GM23338 (cell line): ENCODE measurements around the gene RAB4A. TPM values are rescaled to one million over a fixed set of nuclear protein-coding genes. Genes with fewer than 3 reads are reported as not detected.

Source experiments
- ATAC-seq: fragments of 200-7000 bp; cut with Tn5 transposase; 3 replicates; pipeline ENCODE4 v1.9.1; 2020
- DNase-seq: peaks from one replicate; pipeline ENCODE4 v3.0.0-alpha.2; 2015; ENCODE audit warnings: low spot score
- H2AFZ ChIP-seq: fragments of 200-600 bp; sonication (generic); 2 replicates; pipeline ENCODE4 v1.8.0; 2016; ENCODE audit warnings: antibody characterized with exemption, mild to moderate bottlenecking, moderate library complexity
- H3F3A ChIP-seq: fragments of 200-600 bp; sonication (generic); replicated peaks from 2 replicates; pipeline ENCODE4 v1.8.0; 2017; ENCODE audit warnings: antibody characterized with exemption, mixed run types, low read depth
- H3K27ac ChIP-seq: fragments of 200-600 bp; sonication (generic); 2 replicates; pipeline ENCODE4 v1.6.1; 2016; ENCODE audit warnings: low read depth
- H3K27me3 ChIP-seq: fragments of 200-600 bp; sonication (generic); 2 replicates; pipeline ENCODE4 v1.8.0; 2016; ENCODE audit warnings: mild to moderate bottlenecking, mixed run types, moderate library complexity; ENCODE audit not compliant: insufficient read depth
- H3K36me3 ChIP-seq: fragments of 200-600 bp; sonication (generic); 2 replicates; pipeline ENCODE4 v1.8.0; 2016; ENCODE audit warnings: mild to moderate bottlenecking; ENCODE audit not compliant: insufficient read depth
- H3K4me1 ChIP-seq: fragments of 200-600 bp; sonication (generic); 2 replicates; pipeline ENCODE4 v1.8.0; 2016; ENCODE audit warnings: mild to moderate bottlenecking, moderate library complexity; ENCODE audit not compliant: insufficient read depth
- H3K4me2 ChIP-seq: fragments of 200-600 bp; sonication (generic); 2 replicates; pipeline ENCODE4 v1.7.1; 2017; ENCODE audit warnings: mixed run types
- H3K4me3 ChIP-seq: fragments of 200-600 bp; sonication (generic); 2 replicates; pipeline ENCODE4 v1.6.1; 2016; ENCODE audit warnings: mixed run types
- H3K79me2 ChIP-seq: fragments of 200-600 bp; sonication (generic); replicated peaks from 2 replicates; pipeline ENCODE4 v1.8.0; 2017; ENCODE audit warnings: mild to moderate bottlenecking; ENCODE audit not compliant: insufficient read depth
- H3K9me2 ChIP-seq: fragments of 200-600 bp; sonication (generic); 2 replicates; pipeline ENCODE4 v1.8.0; 2017; ENCODE audit not compliant: insufficient read depth
- H4K20me1 ChIP-seq: fragments of 200-600 bp; sonication (generic); replicated peaks from 2 replicates; pipeline ENCODE4 v1.8.0; 2017; ENCODE audit warnings: mild to moderate bottlenecking; ENCODE audit not compliant: insufficient read depth
- H3K27ac Mint-ChIP-seq: 2 replicates; pipeline ENCODE4 v1.8.0; 2020; ENCODE audit warnings: inconsistent platforms, mild to moderate bottlenecking, moderate library complexity, mixed read lengths
- H3K27me3 Mint-ChIP-seq: 3 replicates; pipeline ENCODE4 v1.8.0; 2022; ENCODE audit warnings: low read depth, mild to moderate bottlenecking, moderate library complexity, mixed read lengths, inconsistent platforms; ENCODE audit not compliant: insufficient read depth, poor library complexity
- H3K36me3 Mint-ChIP-seq: 3 replicates; pipeline ENCODE4 v1.8.0; 2021; ENCODE audit warnings: low read depth, mild to moderate bottlenecking, inconsistent platforms, moderate library complexity, mixed read lengths
- H3K4me1 Mint-ChIP-seq: 3 replicates; pipeline ENCODE4 v1.8.0; 2020; ENCODE audit warnings: mild to moderate bottlenecking, inconsistent platforms, mixed read lengths
- H3K4me3 Mint-ChIP-seq: 3 replicates; pipeline ENCODE4 v1.8.0; 2021; ENCODE audit warnings: moderate library complexity, mild to moderate bottlenecking, inconsistent platforms, mixed read lengths
- H3K9me3 Mint-ChIP-seq: 3 replicates; pipeline ENCODE4 v1.8.0; 2020; ENCODE audit warnings: moderate library complexity, mild to moderate bottlenecking, inconsistent platforms, mixed read lengths
- CREB1 ChIP-seq: fragments of 250-450 bp; sonication (Bioruptor Pico); IDR thresholded peaks from 2 replicates; pipeline ENCODE4 v1.5.0; 2020; ENCODE audit warnings: low read depth, mild to moderate bottlenecking, moderate library complexity
- CTCF ChIP-seq, 2 experiments: fragments of 200-600 bp in 1 of 2; sonication (generic) in 1 of 2; conservative IDR thresholded peaks; 2 replicates each; pipeline versions ENCODE4 v1.5.1 to v1.6.1; 2016 to 2017; ENCODE audit warnings: antibody characterized with exemption in 2 of 2, low read depth in 2 of 2, mild to moderate bottlenecking in 2 of 2, moderate library complexity in 1 of 2
- ETS1 ChIP-seq: IDR thresholded peaks from 2 replicates; pipeline ENCODE4 v1.6.1; 2016; ENCODE audit warnings: antibody characterized with exemption
- EZH2 ChIP-seq: fragments of 200-600 bp; sonication (generic); IDR thresholded peaks from one replicate; pipeline ENCODE4 v1.8.0; 2017; ENCODE audit warnings: antibody characterized with exemption, mild to moderate bottlenecking, low read depth; ENCODE audit not compliant: unreplicated experiment
- JUNB ChIP-seq: IDR thresholded peaks from one replicate; pipeline ENCODE4 v1.6.1; 2016; ENCODE audit warnings: antibody characterized with exemption; ENCODE audit not compliant: unreplicated experiment
- NANOG ChIP-seq: IDR thresholded peaks from 2 replicates; pipeline ENCODE4 v1.6.1; 2016; ENCODE audit warnings: antibody characterized with exemption, borderline replicate concordance
- STAT1 ChIP-seq: IDR thresholded peaks from one replicate; pipeline ENCODE4 v1.6.1; 2016; ENCODE audit warnings: antibody characterized with exemption; ENCODE audit not compliant: unreplicated experiment
- ZNF114 ChIP-seq: fragments of 250-450 bp; sonication (Bioruptor Pico); IDR thresholded peaks from 2 replicates; pipeline ENCODE4 v1.5.0; 2020; ENCODE audit warnings: mild to moderate bottlenecking, moderate library complexity
- ZNF462 ChIP-seq: fragments of 250-450 bp; sonication (Bioruptor Pico); IDR thresholded peaks from 2 replicates; pipeline ENCODE4 v1.5.0; 2020; ENCODE audit warnings: mild to moderate bottlenecking, moderate library complexity
- polyA plus RNA-seq: library from polyadenylated mRNA; unstranded; fragments of >200 nt; fragmentation: Nextera tagmentation; extraction: Ambion mirVana; gene quantifications from 2 replicates; pipeline ENCODE4 v1.2.1, GENCODE V29; 2016
- total RNA-seq: library from RNA; depleted of rRNA; stranded (reverse); fragments of >200 nt; shearing (Covaris generic); gene quantifications from 2 replicates; pipeline ENCODE4 v1.2.3, GENCODE V29; 2014
- TF ChIP-seq, protein P1 (sequence below): IDR thresholded peaks from one replicate; pipeline ENCODE4 v1.6.1; 2018; ENCODE audit warnings: antibody characterized with exemption; ENCODE audit not compliant: unreplicated experiment

RAB4A gene
- total and polyA plus RNA-seq, 2 experiments from 2014 or later: 37.5 to 50.8 TPM

DNA sequence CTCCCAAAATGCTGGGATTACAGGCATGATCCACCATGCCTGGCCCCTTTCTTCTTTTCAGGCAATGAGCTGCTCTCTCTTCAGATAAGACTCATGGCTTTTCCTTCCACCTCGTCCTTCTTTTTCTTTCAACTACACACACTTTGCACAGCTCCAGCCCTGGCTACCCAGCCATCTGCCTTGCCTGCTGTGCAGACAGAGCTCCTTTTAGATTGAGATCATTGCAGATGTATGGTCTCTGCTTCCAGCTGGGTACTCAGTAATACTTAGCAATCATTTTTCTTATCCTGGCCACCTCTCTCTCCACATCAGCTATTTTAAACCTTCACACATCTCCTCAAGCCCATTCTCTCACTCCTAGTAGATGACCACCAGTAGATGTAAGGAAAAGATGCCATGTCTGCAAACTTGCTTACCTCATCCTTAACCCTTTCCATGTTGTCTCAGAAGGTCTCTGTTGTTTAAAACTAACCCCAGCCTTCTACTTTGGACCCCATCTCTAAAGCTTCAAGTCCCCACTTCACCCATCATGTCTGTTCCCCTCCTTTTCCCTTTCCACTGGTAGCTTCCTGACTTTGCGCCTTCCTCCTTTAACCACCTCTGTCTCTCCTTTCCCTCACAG is 7.3 kb downstream of the RAB4A start (continued):
- TF ChIP-seq STAT1 (no peak), EZH2 (no peak), CREB1 (CRISPR knock-in tag) (no peak), JUNB (no peak), ETS1 (no peak)
- TF ChIP-seq, protein P1, sequence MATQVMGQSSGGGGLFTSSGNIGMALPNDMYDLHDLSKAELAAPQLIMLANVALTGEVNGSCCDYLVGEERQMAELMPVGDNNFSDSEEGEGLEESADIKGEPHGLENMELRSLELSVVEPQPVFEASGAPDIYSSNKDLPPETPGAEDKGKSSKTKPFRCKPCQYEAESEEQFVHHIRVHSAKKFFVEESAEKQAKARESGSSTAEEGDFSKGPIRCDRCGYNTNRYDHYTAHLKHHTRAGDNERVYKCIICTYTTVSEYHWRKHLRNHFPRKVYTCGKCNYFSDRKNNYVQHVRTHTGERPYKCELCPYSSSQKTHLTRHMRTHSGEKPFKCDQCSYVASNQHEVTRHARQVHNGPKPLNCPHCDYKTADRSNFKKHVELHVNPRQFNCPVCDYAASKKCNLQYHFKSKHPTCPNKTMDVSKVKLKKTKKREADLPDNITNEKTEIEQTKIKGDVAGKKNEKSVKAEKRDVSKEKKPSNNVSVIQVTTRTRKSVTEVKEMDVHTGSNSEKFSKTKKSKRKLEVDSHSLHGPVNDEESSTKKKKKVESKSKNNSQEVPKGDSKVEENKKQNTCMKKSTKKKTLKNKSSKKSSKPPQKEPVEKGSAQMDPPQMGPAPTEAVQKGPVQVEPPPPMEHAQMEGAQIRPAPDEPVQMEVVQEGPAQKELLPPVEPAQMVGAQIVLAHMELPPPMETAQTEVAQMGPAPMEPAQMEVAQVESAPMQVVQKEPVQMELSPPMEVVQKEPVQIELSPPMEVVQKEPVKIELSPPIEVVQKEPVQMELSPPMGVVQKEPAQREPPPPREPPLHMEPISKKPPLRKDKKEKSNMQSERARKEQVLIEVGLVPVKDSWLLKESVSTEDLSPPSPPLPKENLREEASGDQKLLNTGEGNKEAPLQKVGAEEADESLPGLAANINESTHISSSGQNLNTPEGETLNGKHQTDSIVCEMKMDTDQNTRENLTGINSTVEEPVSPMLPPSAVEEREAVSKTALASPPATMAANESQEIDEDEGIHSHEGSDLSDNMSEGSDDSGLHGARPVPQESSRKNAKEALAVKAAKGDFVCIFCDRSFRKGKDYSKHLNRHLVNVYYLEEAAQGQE: no peak

- no peaks in the 10 kb centered on the region for H3K36me3 ChIP-seq
- no peak overlapping the region for H3K4me3 ChIP-seq
- peaks cover 12% of the 10 kb centered on the region for H3K4me1 ChIP-seq
- peaks cover 11% of the 10 kb centered on the region for H3K4me1 Mint-ChIP-seq
- H2AFZ ChIP-seq: no peak overlapping the region
- H3K9me2 ChIP-seq: no peaks in the 10 kb centered on the region
- H3F3A ChIP-seq: no peaks in the 10 kb centered on the region
- H3K9me3 Mint-ChIP-seq: no peaks in the 10 kb centered on the region
- H3K79me2 ChIP-seq: peaks cover 100% of the 10 kb centered on the region
- H3K27ac Mint-ChIP-seq: no peak overlapping the region
- TF ChIP-seq ZNF114 (no peak), CREB1 (CRISPR knock-in tag) (no peak), ZNF462 (CRISPR knock-in tag) (no peak), CTCF (conservative IDR thresholded peaks at IDR 0.05; ENCODE audit: low read depth in 2 of 2) (no peak), NANOG (no peak)
- DNase-seq: no peak
- ATAC-seq: no peak
- H3K27me3 Mint-ChIP-seq: no peaks in the 10 kb centered on the region
- H4K20me1 ChIP-seq: peaks cover 38% of the 10 kb centered on the region
- no peaks in the 10 kb centered on the region for H3K27me3 ChIP-seq
- no peaks in the 10 kb centered on the region for H3K36me3 Mint-ChIP-seq
- H3K27ac ChIP-seq: no peak overlapping the region
- H3K4me3 Mint-ChIP-seq: no peak overlapping the region
- no peak overlapping the region for H3K4me2 ChIP-seq
These were observed 8.3 kb downstream of the RAB4A start for GRCh38 chr1:229279242-229279641.
